ENCODE data around the gene LAYN. TPM values are rescaled to one million over a fixed set of nuclear protein-coding genes. Genes with fewer than 3 reads are reported as not detected.
A peak's percentile ranks its signal among the peaks of the same experiment; 100 is the strongest.

The LAYN gene
- total and polyA plus RNA-seq, 2 of the 4 experiments (the other 2 are of a cell fraction): 92.5 to 118 TPM

- no peak for DNase-seq
- Histone ChIP-seq H3K23ac (ENCODE audit: low read depth, low read length) (no peak overlapping the region), H3K18ac (ENCODE audit: low read depth, low read length) (no peak overlapping the region; the same call in 1 of the 2 replicates), H3K9me3 (ENCODE audit: control insufficient read depth, insufficient read depth, low read length) (no peaks in the 10 kb centered on the region), H3K4me3 (ENCODE audit: insufficient read depth, low read depth, low read length) (no peak overlapping the region), H3K56ac (ENCODE audit: extremely low read depth, insufficient read depth, low read length) (no peak overlapping the region), H2AK5ac (ENCODE audit: low read depth, low read length) (no peak overlapping the region), H4K8ac (ENCODE audit: low read depth in 2 of 2, low read length in 2 of 2) (peak overlapping the region in 1 of 2 experiments; percentile 12; a peak in 1 of 4 replicates), H3K4me1 (ENCODE audit: control insufficient read depth, insufficient read depth, low read length) (peaks cover 9% of the 10 kb centered on the region), H3K79me1 (ENCODE audit: low read depth in 1 of 2, low read length in 2 of 2) (no peaks in the 10 kb centered on the region), H3K14ac (replicated peaks; ENCODE audit: low read depth, low read length) (no peak overlapping the region), H3K4me2 (ENCODE audit: low read depth, low read length) (peak overlapping the region; percentile 71), H3K36me3 (ENCODE audit: control insufficient read depth, insufficient read depth, low read length) (no peaks in the 10 kb centered on the region), H2BK15ac (ENCODE audit: low read depth, low read length) (no peak overlapping the region), H2BK20ac (ENCODE audit: low read depth, low read length) (no peak overlapping the region), H3K4ac (ENCODE audit: low read depth, low read length) (no peak overlapping the region), H3K27ac (ENCODE audit: insufficient read depth, low read length) (no peak overlapping the region), H4K5ac (ENCODE audit: low read depth, low read length) (no peak overlapping the region), H2BK5ac (ENCODE audit: low read depth, low read length, poor library complexity, severe bottlenecking) (no peak overlapping the region), H3K9me1 (ENCODE audit: insufficient read depth, low read length) (peaks cover 19% of the 10 kb centered on the region), H3K27me3 (ENCODE audit: control insufficient read depth, insufficient read depth, low read length) (no peaks in the 10 kb centered on the region), H2AK9ac (replicated peaks; ENCODE audit: low read depth, low read length, poor library complexity) (no peak overlapping the region), H4K91ac (ENCODE audit: insufficient read depth, low read depth, low read length) (no peak overlapping the region), H2BK120ac (ENCODE audit: low read depth, low read length) (no peak overlapping the region), H2AFZ (replicated peaks; ENCODE audit: low read length, poor library complexity) (no peak overlapping the region), H3K9ac (ENCODE audit: low read depth, low read length) (no peak overlapping the region), H4K20me1 (ENCODE audit: insufficient read depth, low read length) (no peaks in the 10 kb centered on the region)
- POLR2A ChIA-PET (ENCODE audit: unreplicated experiment): no interaction called here
- peak; percentile 62 for ATAC-seq (ENCODE audit: low read depth)
- intact Hi-C loops (cut with micrococcal nuclease): no loop called here
- in situ Hi-C loops (cut with MboI; ENCODE audit: low sequenced_read_pairs): loop anchor here (25.0 kb wide), 1 partner anchor 413 kb away; no protein-coding TSS in a partner anchor
- BruUV-seq (replicated peaks): no TSS peak
- CTCF ChIA-PET: interaction anchor here (0.7 kb wide), 1 partner anchor 32 kb away, joined by 3 read pairs; no protein-coding TSS in a partner anchor
- no CpG with 5 or more reads among the region's 7 CpGs for WGBS, 2 experiments (ENCODE audit: extremely low coverage in 2 of 2, insufficient read length in 1 of 2)
- dilution Hi-C loops (cut with HindIII; ENCODE audit: low sequenced_read_pairs, unreplicated experiment): no loop called here
- TF ChIP-seq CTCF (conservative IDR thresholded peaks at IDR 0.05; ENCODE audit: low read depth, low read length) (no peak), MXI1 (IDR thresholded peaks at IDR 0.05; ENCODE audit: borderline replicate concordance, low read depth, low read length) (no peak), MAFK (IDR thresholded peaks at IDR 0.05; ENCODE audit: low read depth, low read length) (no peak), CEBPB (IDR thresholded peaks at IDR 0.05; ENCODE audit: low read depth, low read length) (no peak), SMC3 (IDR thresholded peaks at IDR 0.05; ENCODE audit: low read depth, low read length) (no peak), RCOR1 (IDR thresholded peaks at IDR 0.05; ENCODE audit: insufficient replicate concordance, low read length) (no peak), RFX5 (IDR thresholded peaks at IDR 0.05; ENCODE audit: low read depth, low read length) (no peak), BHLHE40 (IDR thresholded peaks at IDR 0.05; ENCODE audit: low read depth, low read length) (no peak), RAD21 (IDR thresholded peaks at IDR 0.05; ENCODE audit: low read length) (no peak), ELK1 (IDR thresholded peaks at IDR 0.05; ENCODE audit: borderline replicate concordance, low read depth, low read length) (no peak), CHD1 (IDR thresholded peaks at IDR 0.05; ENCODE audit: low read depth, low read length) (no peak), USF2 (IDR thresholded peaks at IDR 0.05; ENCODE audit: low read depth, low read length) (no peak), FOS (IDR thresholded peaks at IDR 0.05; ENCODE audit: low read depth, low read length) (no peak), MAZ (IDR thresholded peaks at IDR 0.05; ENCODE audit: borderline replicate concordance, low read depth, low read length) (no peak)
Measured at GRCh38 chr11:111574373-111575225, 34.1 kb downstream of the LAYN start.

Data from IMR-90 (cell line).